KMS-11 (cell line): ENCODE results near the gene FAU.

Source experiments
- H2AFZ ChIP-seq: fragments of 200-600 bp; sonication (generic); 2 replicates; pipeline ENCODE4 v1.6.1; 2016; ENCODE audit warnings: antibody characterized with exemption, mixed run types, low read depth
- H3K27ac ChIP-seq: fragments of 200-600 bp; sonication (generic); 2 replicates; pipeline ENCODE4 v1.6.1; 2016; ENCODE audit warnings: mild to moderate bottlenecking, mixed run types
- H3K27me3 ChIP-seq: fragments of 200-600 bp; sonication (generic); 2 replicates; pipeline ENCODE4 v1.6.1; 2017; ENCODE audit warnings: mild to moderate bottlenecking, low read depth, mixed run types, moderate library complexity; ENCODE audit not compliant: insufficient read depth
- H3K36me3 ChIP-seq: fragments of 200-600 bp; sonication (generic); 2 replicates; pipeline ENCODE4 v1.6.1; 2017; ENCODE audit warnings: mild to moderate bottlenecking, mixed run types; ENCODE audit not compliant: insufficient read depth
- H3K4me1 ChIP-seq: fragments of 200-600 bp; sonication (generic); 2 replicates; pipeline ENCODE4 v1.6.1; 2016; ENCODE audit warnings: mild to moderate bottlenecking, low read depth, mixed run types; ENCODE audit not compliant: poor library complexity, severe bottlenecking
- H3K4me2 ChIP-seq: fragments of 200-600 bp; sonication (generic); 2 replicates; pipeline ENCODE4 v1.7.0; 2016; ENCODE audit warnings: mild to moderate bottlenecking, mixed run types
- H3K4me3 ChIP-seq: fragments of 200-600 bp; sonication (generic); IDR thresholded peaks from 2 replicates; pipeline ENCODE4 v1.6.1; 2017; ENCODE audit warnings: low read depth, low read length, mixed read lengths; ENCODE audit not compliant: insufficient read depth
- H3K79me2 ChIP-seq: fragments of 200-600 bp; sonication (generic); 2 replicates; pipeline ENCODE4 v1.6.1; 2016; ENCODE audit warnings: low read depth, mixed run types; ENCODE audit not compliant: insufficient read depth
- H3K9ac ChIP-seq: fragments of 200-600 bp; sonication (generic); 2 replicates; pipeline ENCODE4 v1.6.1; 2016; ENCODE audit warnings: mild to moderate bottlenecking, mixed run types
- H4K20me1 ChIP-seq: fragments of 200-600 bp; sonication (generic); 2 replicates; pipeline ENCODE4 v1.6.1; 2016; ENCODE audit warnings: mild to moderate bottlenecking, mixed run types; ENCODE audit not compliant: insufficient read depth
- TF ChIP-seq, protein P1 (sequence below): fragments of 200-600 bp; sonication (generic); conservative IDR thresholded peaks from 2 replicates; pipeline ENCODE4 v1.6.1; 2017; ENCODE audit warnings: low read depth, mild to moderate bottlenecking, antibody characterized with exemption, low read length, moderate library complexity, mixed read lengths

FAU gene

DNA sequence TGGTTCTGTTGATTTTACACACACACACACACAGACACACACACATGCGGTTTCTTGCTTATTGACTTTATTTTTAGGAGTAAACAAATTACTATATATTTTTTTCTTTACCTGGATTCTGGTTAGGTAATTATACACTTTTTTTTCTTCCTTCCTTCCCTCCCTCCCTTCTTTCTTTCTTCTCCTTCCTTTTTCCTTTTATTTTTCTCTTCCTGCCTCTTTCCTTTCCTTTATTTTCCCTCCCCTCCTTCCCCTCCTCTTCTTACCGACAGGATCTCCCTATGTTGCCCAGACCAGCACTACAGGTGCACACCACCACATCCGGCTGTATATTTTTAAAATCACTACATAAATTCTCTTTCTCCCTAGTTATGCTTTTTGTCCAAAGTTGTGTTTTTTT, 45.0 kb upstream of the FAU start:
- TF ChIP-seq, protein P1, sequence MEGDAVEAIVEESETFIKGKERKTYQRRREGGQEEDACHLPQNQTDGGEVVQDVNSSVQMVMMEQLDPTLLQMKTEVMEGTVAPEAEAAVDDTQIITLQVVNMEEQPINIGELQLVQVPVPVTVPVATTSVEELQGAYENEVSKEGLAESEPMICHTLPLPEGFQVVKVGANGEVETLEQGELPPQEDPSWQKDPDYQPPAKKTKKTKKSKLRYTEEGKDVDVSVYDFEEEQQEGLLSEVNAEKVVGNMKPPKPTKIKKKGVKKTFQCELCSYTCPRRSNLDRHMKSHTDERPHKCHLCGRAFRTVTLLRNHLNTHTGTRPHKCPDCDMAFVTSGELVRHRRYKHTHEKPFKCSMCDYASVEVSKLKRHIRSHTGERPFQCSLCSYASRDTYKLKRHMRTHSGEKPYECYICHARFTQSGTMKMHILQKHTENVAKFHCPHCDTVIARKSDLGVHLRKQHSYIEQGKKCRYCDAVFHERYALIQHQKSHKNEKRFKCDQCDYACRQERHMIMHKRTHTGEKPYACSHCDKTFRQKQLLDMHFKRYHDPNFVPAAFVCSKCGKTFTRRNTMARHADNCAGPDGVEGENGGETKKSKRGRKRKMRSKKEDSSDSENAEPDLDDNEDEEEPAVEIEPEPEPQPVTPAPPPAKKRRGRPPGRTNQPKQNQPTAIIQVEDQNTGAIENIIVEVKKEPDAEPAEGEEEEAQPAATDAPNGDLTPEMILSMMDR = no peak
- Histone ChIP-seq H3K79me2 (no peaks in the 10 kb centered on the region), H4K20me1 (no peaks in the 10 kb centered on the region), H3K4me2 (no peak overlapping the region), H3K27me3 (no peaks in the 10 kb centered on the region), H3K27ac (no peak overlapping the region), H3K4me3 (no peak overlapping the region), H2AFZ (no peak overlapping the region), H3K4me1 (no peaks in the 10 kb centered on the region), H3K9ac (no peak overlapping the region), H3K36me3 (no peaks in the 10 kb centered on the region)

DNA sequence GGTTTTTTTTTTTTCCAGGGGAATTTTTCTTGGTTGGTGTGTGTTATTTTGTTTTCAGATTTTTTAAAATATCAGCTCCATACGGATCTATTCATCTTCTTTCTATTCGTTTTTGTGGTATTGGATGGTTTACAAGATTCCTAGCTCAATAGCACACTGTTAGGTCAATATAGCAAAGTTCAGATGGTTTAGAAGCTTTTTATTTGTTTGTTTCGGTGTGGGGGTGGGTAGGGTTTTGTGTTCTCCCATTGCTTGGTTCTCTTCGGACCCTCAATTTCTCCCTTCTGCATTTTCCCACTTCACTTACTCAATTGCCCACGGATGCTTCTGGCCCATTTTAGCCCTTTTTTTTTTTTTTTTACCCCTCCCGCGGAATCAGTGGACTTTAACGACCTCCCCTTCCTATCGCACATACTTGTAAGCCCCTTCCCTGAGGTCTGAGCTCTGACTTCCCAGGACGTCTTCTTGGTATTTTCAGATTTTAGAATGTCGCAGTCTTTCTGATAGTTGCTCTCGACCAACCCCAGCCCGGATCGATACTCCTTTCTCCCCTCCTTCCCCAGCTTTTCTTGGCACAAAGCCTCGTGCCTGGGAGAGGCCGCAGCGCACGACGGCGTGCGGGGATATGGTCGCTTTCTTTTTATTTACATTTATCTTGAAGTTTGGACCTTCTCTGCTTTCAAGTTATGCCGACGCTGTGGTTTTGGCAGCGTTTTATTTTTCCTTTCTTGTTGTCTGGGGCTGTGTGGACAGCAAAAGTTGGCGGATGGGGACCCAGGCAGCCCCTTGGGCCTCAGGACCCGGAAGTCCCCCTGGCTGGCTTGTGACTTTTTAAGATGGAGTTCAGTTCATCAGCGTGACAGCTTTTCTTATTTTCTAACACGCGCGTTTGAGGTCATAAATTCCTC, 43.7 kb upstream of the FAU start:
- H3K27ac ChIP-seq = no peak overlapping the region
- no peaks in the 10 kb centered on the region for H3K4me1 ChIP-seq
- no peaks in the 10 kb centered on the region for H3K79me2 ChIP-seq
- H3K27me3 ChIP-seq = no peaks in the 10 kb centered on the region
- no peak overlapping the region for H3K4me2 ChIP-seq
- TF ChIP-seq, protein P1 = no peak
- H4K20me1 ChIP-seq = no peaks in the 10 kb centered on the region
- H3K9ac ChIP-seq = no peak overlapping the region
- H3K36me3 ChIP-seq = no peaks in the 10 kb centered on the region
- H3K4me3 ChIP-seq = no peak overlapping the region
- no peak overlapping the region for H2AFZ ChIP-seq

DNA sequence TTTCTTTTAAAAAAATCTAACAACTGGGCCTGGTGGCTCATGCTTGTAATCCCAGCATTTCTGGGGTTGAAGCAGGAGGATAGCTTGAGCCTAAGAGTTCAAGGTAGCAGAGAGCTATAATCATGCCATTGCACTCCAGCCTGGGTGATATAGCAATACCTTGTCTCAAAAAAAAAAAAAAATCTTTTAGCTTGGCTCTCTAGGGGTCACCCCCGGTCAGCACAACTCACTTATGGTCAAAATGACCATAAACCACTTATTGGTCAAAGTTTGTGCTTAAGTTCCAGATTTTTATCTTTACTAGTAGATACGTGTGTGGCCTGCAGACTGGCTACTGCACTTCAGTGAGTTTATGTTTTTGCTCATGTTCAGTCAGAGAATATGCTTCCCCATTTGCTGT, 41.8 kb upstream of the FAU start:
- H3K4me1 ChIP-seq = no peaks in the 10 kb centered on the region
- TF ChIP-seq, protein P1 = no peak

GRCh38 chr11:65160643-65161042, 38.7 kb upstream of the FAU start:
- no peaks in the 10 kb centered on the region for H3K27me3 ChIP-seq
- no peaks in the 10 kb centered on the region for H3K36me3 ChIP-seq
- no peak overlapping the region for H3K4me2 ChIP-seq
- H3K4me1 ChIP-seq = no peaks in the 10 kb centered on the region
- TF ChIP-seq, protein P1 = no peak
- H3K9ac ChIP-seq = no peak overlapping the region
- no peak overlapping the region for H2AFZ ChIP-seq
- H4K20me1 ChIP-seq = no peaks in the 10 kb centered on the region
- H3K27ac ChIP-seq = no peak overlapping the region
- no peak overlapping the region for H3K4me3 ChIP-seq
- H3K79me2 ChIP-seq = no peaks in the 10 kb centered on the region

More for the DNA sequence above, 41.8 kb upstream of the FAU start:
- Histone ChIP-seq H3K4me2 (no peak overlapping the region), H3K27ac (no peak overlapping the region), H3K36me3 (no peaks in the 10 kb centered on the region), H3K79me2 (no peaks in the 10 kb centered on the region), H4K20me1 (no peaks in the 10 kb centered on the region), H2AFZ (no peak overlapping the region), H3K27me3 (no peaks in the 10 kb centered on the region), H3K4me3 (no peak overlapping the region), H3K9ac (no peak overlapping the region)
